Mesothelial cell of epicardium (in vitro differentiated cells): Measurements from ENCODE around the gene APEH. TPM values are rescaled to one million over a fixed set of nuclear protein-coding genes. Genes with fewer than 3 reads are reported as not detected.

Experiments
- DNase-seq, 2 experiments: peaks; one replicate each; pipeline ENCODE4 v3.0.0; 2021; ENCODE audit warnings: low spot score in 2 of 2; ENCODE audit not compliant: unreplicated experiment in 2 of 2
- H3K27ac Mint-ChIP-seq: 2 replicates; pipeline ENCODE4 v1.8.0; 2021; ENCODE audit warnings: mixed read lengths
- H3K27me3 Mint-ChIP-seq: 2 replicates; pipeline ENCODE4 v1.8.0; 2021; ENCODE audit warnings: low read depth, mixed read lengths
- H3K36me3 Mint-ChIP-seq: 2 replicates; pipeline ENCODE4 v1.8.0; 2021; ENCODE audit warnings: mixed read lengths
- H3K4me1 Mint-ChIP-seq: 2 replicates; pipeline ENCODE4 v1.8.0; 2021; ENCODE audit warnings: mixed read lengths
- H3K4me3 Mint-ChIP-seq: 2 replicates; pipeline ENCODE4 v1.8.0; 2021; ENCODE audit warnings: mild to moderate bottlenecking, moderate library complexity, mixed read lengths
- H3K9me3 Mint-ChIP-seq: 2 replicates; pipeline ENCODE4 v1.8.0; 2021; ENCODE audit warnings: mixed read lengths
- total RNA-seq: library from RNA; stranded (reverse); gene quantifications from 3 replicates; pipeline ENCODE4 v1.2.1, GENCODE V29; 2021
- TF ChIP-seq, protein P1 (sequence below): fragments of 200-600 bp; sonication (generic); IDR thresholded peaks from one replicate; pipeline ENCODE4 v1.5.0; 2021; ENCODE audit warnings: antibody characterized with exemption; ENCODE audit not compliant: unreplicated experiment

Gene APEH
- total RNA-seq, 1 donor from 2014 or later: 111 TPM

DNA sequence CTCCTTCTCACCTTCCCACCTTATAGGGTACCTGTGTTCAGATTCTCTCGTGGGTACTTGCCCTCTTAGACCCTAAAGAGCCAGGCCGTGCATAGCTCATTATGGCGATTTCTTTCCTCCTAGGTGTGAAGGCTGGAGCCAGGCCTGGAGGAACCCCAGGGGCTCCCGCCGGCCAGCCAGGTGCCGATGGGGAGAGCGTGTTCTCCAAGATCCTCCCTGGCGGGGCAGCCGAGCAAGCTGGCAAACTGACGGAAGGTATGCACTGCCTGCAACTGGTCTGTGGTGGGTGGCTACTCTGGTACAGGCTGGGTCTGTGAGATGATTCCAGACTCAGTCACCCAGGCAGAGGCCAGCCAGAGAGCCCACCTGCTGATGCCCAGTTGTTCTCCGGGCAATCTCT is 9.9 kb upstream of the APEH start:
- H3K9me3 Mint-ChIP-seq: no peaks in the 10 kb centered on the region
- H3K27me3 Mint-ChIP-seq: no peaks in the 10 kb centered on the region
- H3K27ac Mint-ChIP-seq: no peak overlapping the region
- TF ChIP-seq, protein P1, sequence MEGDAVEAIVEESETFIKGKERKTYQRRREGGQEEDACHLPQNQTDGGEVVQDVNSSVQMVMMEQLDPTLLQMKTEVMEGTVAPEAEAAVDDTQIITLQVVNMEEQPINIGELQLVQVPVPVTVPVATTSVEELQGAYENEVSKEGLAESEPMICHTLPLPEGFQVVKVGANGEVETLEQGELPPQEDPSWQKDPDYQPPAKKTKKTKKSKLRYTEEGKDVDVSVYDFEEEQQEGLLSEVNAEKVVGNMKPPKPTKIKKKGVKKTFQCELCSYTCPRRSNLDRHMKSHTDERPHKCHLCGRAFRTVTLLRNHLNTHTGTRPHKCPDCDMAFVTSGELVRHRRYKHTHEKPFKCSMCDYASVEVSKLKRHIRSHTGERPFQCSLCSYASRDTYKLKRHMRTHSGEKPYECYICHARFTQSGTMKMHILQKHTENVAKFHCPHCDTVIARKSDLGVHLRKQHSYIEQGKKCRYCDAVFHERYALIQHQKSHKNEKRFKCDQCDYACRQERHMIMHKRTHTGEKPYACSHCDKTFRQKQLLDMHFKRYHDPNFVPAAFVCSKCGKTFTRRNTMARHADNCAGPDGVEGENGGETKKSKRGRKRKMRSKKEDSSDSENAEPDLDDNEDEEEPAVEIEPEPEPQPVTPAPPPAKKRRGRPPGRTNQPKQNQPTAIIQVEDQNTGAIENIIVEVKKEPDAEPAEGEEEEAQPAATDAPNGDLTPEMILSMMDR: no peak
- no peaks in the 10 kb centered on the region for H3K36me3 Mint-ChIP-seq
- no peak overlapping the region for H3K4me3 Mint-ChIP-seq
- no peak for DNase-seq
- H3K4me1 Mint-ChIP-seq: peaks cover 13% of the 10 kb centered on the region

- no peaks in the 10 kb centered on the region for H3K36me3 Mint-ChIP-seq
- H3K27ac Mint-ChIP-seq: no peak overlapping the region
- H3K9me3 Mint-ChIP-seq: no peaks in the 10 kb centered on the region
- H3K4me1 Mint-ChIP-seq: peaks cover 13% of the 10 kb centered on the region
- H3K4me3 Mint-ChIP-seq: no peak overlapping the region
- TF ChIP-seq, protein P1: no peak
- H3K27me3 Mint-ChIP-seq: no peaks in the 10 kb centered on the region
- no peak for DNase-seq
These were observed 8.2 kb upstream of the APEH start for GRCh38 chr3:49665822-49666519.

- H3K36me3 Mint-ChIP-seq: no peaks in the 10 kb centered on the region
- H3K27ac Mint-ChIP-seq: no peak overlapping the region
- peaks cover 13% of the 10 kb centered on the region for H3K4me1 Mint-ChIP-seq
- TF ChIP-seq, protein P1: no peak
- no peak overlapping the region for H3K4me3 Mint-ChIP-seq
- no peaks in the 10 kb centered on the region for H3K9me3 Mint-ChIP-seq
- no peaks in the 10 kb centered on the region for H3K27me3 Mint-ChIP-seq
- DNase-seq: no peak
These were observed 7.6 kb upstream of the APEH start for GRCh38 chr3:49666592-49666991.

GRCh38 chr3:49667701-49668413 is 6.3 kb upstream of the APEH start:
- no peak for DNase-seq
- peaks cover 19% of the 10 kb centered on the region for H3K4me1 Mint-ChIP-seq
- no peaks in the 10 kb centered on the region for H3K36me3 Mint-ChIP-seq
- no peak overlapping the region for H3K27ac Mint-ChIP-seq
- H3K27me3 Mint-ChIP-seq: no peaks in the 10 kb centered on the region
- TF ChIP-seq, protein P1: no peak
- H3K4me3 Mint-ChIP-seq: no peak overlapping the region
- H3K9me3 Mint-ChIP-seq: no peaks in the 10 kb centered on the region

DNA sequence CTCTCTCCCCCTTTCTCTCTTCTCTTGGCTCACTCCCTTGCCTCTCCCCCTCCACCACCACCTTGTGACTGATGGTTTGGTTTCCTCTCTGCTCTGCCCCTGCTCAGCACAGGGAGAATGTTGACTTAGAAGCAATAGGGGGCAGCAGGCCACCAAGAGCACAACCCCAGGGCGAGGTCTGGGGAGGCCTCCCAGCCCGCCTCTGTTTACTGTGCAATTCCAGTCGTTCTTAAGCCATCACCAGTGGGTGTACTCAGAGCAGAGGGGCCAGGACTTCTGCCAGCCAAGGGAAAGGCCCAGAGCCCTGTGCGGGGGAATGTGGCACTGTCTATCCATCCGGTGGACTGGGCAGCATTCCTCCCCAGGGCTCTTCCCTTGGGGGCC is 5.7 kb upstream of the APEH start:
- H3K27ac Mint-ChIP-seq: no peak overlapping the region
- DNase-seq: no peak
- no peaks in the 10 kb centered on the region for H3K9me3 Mint-ChIP-seq
- no peaks in the 10 kb centered on the region for H3K27me3 Mint-ChIP-seq
- no peak overlapping the region for H3K4me3 Mint-ChIP-seq
- TF ChIP-seq, protein P1: no peak
- H3K36me3 Mint-ChIP-seq: no peaks in the 10 kb centered on the region
- peaks cover 23% of the 10 kb centered on the region for H3K4me1 Mint-ChIP-seq
